K562 (cell line): Measurements from ENCODE around the gene UBN1. TPM values are rescaled to one million over a fixed set of nuclear protein-coding genes. Genes with fewer than 3 reads are reported as not detected.

Source experiments
- C11orf30 ChIP-seq: fragments of 450-650 bp; IDR thresholded peaks from 2 replicates; pipeline ENCODE4 v1.6.1; 2016; ENCODE audit warnings: low read depth, mild to moderate bottlenecking
- SIRT6 ChIP-seq: IDR thresholded peaks from one replicate; pipeline ENCODE4 v1.6.1; 2012; ENCODE audit warnings: low read depth, mild to moderate bottlenecking, control low read depth, inconsistent platforms, low read length, moderate library complexity
- ZNF830 ChIP-seq: fragments of 250-450 bp; sonication (Bioruptor Pico); IDR thresholded peaks from 2 replicates; pipeline ENCODE4 v1.5.0; 2021; ENCODE audit warnings: mild to moderate bottlenecking
- polyA plus RNA-seq, 8 experiments: library from polyadenylated mRNA; depleted of rRNA in 4 of 8; stranded (reverse) in 5 of 8; unstranded in 3 of 8; fragments of >200 nt; fragmentation: Nextera tagmentation in 2 of 8; fragmentation: Illumina TruSeq in 1 of 8; extraction: Ambion mirVana in 2 of 8; extraction: Trizol in 1 of 8; gene quantifications; 2 replicates each; pipeline versions ENCODE4 v1.2.1 to v1.2.3, GENCODE V29; 2011 to 2014; ENCODE audit warnings: inconsistent platforms in 1 of 8, missing spikeins in 1 of 8
- total RNA-seq, 7 experiments: library from RNA; depleted of rRNA in 6 of 7; stranded (reverse); fragments of >200 nt in 6 of 7; fragmentation: Illumina TruSeq in 2 of 7; extraction: Trizol in 2 of 7; gene quantifications; 2 replicates each; pipeline versions ENCODE4 v1.2.1 to v1.2.3, GENCODE V29; 2011 to 2021; ENCODE audit warnings: low replicate concordance in 1 of 7
- TF ChIP-seq, protein P1 (sequence below): fragments of 200-600 bp; sonication (generic); IDR thresholded peaks from one replicate; pipeline ENCODE4 v1.6.1; 2012; ENCODE audit warnings: mild to moderate bottlenecking, low read depth, low read length, inconsistent platforms
- TF ChIP-seq, protein P2 (sequence below): fragments of 450-650 bp; IDR thresholded peaks from one replicate; pipeline ENCODE4 v1.6.1; 2018; ENCODE audit warnings: mild to moderate bottlenecking, moderate library complexity; ENCODE audit not compliant: partially characterized antibody
- TF ChIP-seq, protein P3 (sequence below), 3 experiments: fragments of 200-800 bp in 1 of 3; fragments of 250-450 bp in 1 of 3; fragments of 450-650 bp in 1 of 3; sonication (Bioruptor Pico) in 1 of 3; sonication (Bioruptor generic) in 1 of 3; formaldehyde crosslinking in 1 of 3; IDR thresholded peaks; 2 replicates each; pipeline versions ENCODE4 v1.6.1 to v1.8.0; 2016 to 2022; ENCODE audit warnings: mild to moderate bottlenecking in 2 of 3, missing genetic modification characterization in 2 of 3, missing compliant biosample characterization in 1 of 3, moderate library complexity in 1 of 3
- TF ChIP-seq, protein P4 (sequence below): fragments of 250-450 bp; sonication (Bioruptor Pico); IDR thresholded peaks from 2 replicates; pipeline ENCODE4 v1.4.0; 2020; ENCODE audit warnings: mild to moderate bottlenecking, moderate library complexity

UBN1 gene
- total and polyA plus RNA-seq, 9 of the 15 experiments (the other 6 are each of a cell fraction or from before 2014, with no cell fraction given), result 1.5 to 45.7 (median 20.6) TPM

DNA sequence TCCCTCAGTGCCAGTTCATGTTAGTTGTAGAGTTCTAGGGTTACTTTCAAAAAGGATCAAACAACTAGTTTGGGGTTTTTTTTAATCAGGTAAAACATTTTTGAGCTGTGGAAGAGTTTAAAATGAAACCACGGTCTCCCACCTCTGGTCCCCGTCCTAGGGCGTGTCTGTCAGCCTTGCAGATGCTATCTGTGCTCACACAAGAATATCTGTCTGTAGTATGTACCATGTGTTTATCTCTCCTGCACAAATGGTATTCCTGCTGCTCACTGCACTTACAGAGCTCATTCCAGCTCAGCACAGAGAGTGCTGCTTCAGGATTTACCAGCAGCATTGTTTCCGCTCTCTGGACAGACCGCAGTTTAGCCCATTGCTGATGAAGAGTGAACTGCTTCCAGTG, 38.9 kb downstream of the UBN1 start (continued):
- TF ChIP-seq, protein P1, sequence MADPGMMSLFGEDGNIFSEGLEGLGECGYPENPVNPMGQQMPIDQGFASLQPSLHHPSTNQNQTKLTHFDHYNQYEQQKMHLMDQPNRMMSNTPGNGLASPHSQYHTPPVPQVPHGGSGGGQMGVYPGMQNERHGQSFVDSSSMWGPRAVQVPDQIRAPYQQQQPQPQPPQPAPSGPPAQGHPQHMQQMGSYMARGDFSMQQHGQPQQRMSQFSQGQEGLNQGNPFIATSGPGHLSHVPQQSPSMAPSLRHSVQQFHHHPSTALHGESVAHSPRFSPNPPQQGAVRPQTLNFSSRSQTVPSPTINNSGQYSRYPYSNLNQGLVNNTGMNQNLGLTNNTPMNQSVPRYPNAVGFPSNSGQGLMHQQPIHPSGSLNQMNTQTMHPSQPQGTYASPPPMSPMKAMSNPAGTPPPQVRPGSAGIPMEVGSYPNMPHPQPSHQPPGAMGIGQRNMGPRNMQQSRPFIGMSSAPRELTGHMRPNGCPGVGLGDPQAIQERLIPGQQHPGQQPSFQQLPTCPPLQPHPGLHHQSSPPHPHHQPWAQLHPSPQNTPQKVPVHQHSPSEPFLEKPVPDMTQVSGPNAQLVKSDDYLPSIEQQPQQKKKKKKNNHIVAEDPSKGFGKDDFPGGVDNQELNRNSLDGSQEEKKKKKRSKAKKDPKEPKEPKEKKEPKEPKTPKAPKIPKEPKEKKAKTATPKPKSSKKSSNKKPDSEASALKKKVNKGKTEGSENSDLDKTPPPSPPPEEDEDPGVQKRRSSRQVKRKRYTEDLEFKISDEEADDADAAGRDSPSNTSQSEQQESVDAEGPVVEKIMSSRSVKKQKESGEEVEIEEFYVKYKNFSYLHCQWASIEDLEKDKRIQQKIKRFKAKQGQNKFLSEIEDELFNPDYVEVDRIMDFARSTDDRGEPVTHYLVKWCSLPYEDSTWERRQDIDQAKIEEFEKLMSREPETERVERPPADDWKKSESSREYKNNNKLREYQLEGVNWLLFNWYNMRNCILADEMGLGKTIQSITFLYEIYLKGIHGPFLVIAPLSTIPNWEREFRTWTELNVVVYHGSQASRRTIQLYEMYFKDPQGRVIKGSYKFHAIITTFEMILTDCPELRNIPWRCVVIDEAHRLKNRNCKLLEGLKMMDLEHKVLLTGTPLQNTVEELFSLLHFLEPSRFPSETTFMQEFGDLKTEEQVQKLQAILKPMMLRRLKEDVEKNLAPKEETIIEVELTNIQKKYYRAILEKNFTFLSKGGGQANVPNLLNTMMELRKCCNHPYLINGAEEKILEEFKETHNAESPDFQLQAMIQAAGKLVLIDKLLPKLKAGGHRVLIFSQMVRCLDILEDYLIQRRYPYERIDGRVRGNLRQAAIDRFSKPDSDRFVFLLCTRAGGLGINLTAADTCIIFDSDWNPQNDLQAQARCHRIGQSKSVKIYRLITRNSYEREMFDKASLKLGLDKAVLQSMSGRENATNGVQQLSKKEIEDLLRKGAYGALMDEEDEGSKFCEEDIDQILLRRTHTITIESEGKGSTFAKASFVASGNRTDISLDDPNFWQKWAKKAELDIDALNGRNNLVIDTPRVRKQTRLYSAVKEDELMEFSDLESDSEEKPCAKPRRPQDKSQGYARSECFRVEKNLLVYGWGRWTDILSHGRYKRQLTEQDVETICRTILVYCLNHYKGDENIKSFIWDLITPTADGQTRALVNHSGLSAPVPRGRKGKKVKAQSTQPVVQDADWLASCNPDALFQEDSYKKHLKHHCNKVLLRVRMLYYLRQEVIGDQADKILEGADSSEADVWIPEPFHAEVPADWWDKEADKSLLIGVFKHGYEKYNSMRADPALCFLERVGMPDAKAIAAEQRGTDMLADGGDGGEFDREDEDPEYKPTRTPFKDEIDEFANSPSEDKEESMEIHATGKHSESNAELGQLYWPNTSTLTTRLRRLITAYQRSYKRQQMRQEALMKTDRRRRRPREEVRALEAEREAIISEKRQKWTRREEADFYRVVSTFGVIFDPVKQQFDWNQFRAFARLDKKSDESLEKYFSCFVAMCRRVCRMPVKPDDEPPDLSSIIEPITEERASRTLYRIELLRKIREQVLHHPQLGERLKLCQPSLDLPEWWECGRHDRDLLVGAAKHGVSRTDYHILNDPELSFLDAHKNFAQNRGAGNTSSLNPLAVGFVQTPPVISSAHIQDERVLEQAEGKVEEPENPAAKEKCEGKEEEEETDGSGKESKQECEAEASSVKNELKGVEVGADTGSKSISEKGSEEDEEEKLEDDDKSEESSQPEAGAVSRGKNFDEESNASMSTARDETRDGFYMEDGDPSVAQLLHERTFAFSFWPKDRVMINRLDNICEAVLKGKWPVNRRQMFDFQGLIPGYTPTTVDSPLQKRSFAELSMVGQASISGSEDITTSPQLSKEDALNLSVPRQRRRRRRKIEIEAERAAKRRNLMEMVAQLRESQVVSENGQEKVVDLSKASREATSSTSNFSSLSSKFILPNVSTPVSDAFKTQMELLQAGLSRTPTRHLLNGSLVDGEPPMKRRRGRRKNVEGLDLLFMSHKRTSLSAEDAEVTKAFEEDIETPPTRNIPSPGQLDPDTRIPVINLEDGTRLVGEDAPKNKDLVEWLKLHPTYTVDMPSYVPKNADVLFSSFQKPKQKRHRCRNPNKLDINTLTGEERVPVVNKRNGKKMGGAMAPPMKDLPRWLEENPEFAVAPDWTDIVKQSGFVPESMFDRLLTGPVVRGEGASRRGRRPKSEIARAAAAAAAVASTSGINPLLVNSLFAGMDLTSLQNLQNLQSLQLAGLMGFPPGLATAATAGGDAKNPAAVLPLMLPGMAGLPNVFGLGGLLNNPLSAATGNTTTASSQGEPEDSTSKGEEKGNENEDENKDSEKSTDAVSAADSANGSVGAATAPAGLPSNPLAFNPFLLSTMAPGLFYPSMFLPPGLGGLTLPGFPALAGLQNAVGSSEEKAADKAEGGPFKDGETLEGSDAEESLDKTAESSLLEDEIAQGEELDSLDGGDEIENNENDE, result no peak
- TF ChIP-seq SIRT6 (no peak), ZNF830 (CRISPR knock-in tag) (no peak), C11orf30 (no peak)
- TF ChIP-seq, protein P2, sequence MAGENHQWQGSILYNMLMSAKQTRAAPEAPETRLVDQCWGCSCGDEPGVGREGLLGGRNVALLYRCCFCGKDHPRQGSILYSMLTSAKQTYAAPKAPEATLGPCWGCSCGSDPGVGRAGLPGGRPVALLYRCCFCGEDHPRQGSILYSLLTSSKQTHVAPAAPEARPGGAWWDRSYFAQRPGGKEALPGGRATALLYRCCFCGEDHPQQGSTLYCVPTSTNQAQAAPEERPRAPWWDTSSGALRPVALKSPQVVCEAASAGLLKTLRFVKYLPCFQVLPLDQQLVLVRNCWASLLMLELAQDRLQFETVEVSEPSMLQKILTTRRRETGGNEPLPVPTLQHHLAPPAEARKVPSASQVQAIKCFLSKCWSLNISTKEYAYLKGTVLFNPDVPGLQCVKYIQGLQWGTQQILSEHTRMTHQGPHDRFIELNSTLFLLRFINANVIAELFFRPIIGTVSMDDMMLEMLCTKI, result no peak
- TF ChIP-seq, protein P3, sequence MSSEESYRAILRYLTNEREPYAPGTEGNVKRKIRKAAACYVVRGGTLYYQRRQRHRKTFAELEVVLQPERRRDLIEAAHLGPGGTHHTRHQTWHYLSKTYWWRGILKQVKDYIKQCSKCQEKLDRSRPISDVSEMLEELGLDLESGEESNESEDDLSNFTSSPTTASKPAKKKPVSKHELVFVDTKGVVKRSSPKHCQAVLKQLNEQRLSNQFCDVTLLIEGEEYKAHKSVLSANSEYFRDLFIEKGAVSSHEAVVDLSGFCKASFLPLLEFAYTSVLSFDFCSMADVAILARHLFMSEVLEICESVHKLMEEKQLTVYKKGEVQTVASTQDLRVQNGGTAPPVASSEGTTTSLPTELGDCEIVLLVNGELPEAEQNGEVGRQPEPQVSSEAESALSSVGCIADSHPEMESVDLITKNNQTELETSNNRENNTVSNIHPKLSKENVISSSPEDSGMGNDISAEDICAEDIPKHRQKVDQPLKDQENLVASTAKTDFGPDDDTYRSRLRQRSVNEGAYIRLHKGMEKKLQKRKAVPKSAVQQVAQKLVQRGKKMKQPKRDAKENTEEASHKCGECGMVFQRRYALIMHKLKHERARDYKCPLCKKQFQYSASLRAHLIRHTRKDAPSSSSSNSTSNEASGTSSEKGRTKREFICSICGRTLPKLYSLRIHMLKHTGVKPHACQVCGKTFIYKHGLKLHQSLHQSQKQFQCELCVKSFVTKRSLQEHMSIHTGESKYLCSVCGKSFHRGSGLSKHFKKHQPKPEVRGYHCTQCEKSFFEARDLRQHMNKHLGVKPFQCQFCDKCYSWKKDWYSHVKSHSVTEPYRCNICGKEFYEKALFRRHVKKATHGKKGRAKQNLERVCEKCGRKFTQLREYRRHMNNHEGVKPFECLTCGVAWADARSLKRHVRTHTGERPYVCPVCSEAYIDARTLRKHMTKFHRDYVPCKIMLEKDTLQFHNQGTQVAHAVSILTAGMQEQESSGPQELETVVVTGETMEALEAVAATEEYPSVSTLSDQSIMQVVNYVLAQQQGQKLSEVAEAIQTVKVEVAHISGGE (CRISPR knock-in tag; IDR thresholded peaks at IDR 0.05), result no peak
- TF ChIP-seq, protein P4, sequence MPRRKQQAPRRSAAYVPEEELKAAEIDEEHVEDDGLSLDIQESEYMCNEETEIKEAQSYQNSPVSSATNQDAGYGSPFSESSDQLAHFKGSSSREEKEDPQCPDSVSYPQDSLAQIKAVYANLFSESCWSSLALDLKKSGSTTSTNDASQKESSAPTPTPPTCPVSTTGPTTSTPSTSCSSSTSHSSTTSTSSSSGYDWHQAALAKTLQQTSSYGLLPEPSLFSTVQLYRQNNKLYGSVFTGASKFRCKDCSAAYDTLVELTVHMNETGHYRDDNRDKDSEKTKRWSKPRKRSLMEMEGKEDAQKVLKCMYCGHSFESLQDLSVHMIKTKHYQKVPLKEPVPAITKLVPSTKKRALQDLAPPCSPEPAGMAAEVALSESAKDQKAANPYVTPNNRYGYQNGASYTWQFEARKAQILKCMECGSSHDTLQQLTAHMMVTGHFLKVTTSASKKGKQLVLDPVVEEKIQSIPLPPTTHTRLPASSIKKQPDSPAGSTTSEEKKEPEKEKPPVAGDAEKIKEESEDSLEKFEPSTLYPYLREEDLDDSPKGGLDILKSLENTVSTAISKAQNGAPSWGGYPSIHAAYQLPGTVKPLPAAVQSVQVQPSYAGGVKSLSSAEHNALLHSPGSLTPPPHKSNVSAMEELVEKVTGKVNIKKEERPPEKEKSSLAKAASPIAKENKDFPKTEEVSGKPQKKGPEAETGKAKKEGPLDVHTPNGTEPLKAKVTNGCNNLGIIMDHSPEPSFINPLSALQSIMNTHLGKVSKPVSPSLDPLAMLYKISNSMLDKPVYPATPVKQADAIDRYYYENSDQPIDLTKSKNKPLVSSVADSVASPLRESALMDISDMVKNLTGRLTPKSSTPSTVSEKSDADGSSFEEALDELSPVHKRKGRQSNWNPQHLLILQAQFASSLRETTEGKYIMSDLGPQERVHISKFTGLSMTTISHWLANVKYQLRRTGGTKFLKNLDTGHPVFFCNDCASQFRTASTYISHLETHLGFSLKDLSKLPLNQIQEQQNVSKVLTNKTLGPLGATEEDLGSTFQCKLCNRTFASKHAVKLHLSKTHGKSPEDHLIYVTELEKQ (CRISPR knock-in tag), result no peak
